HepG2 (cell line): ENCODE measurements around the gene PRKCD. TPM values are rescaled to one million over a fixed set of nuclear protein-coding genes. Genes with fewer than 3 reads are reported as not detected.

Experiments
- EP300 ChIP-seq, 3 experiments: sonication (generic) in 1 of 3; formaldehyde crosslinking in 1 of 3; IDR thresholded peaks; 2 replicates each; pipeline versions ENCODE4 v1.5.1 to v1.6.1; 2011 to 2020; ENCODE audit warnings: low read depth in 2 of 3, low read length in 2 of 3, borderline replicate concordance in 1 of 3, improper control_type of control experiment in 1 of 3, mild to moderate bottlenecking in 1 of 3, missing genetic modification reagents in 1 of 3, moderate library complexity in 1 of 3
- ERF ChIP-seq: IDR thresholded peaks from 2 replicates; pipeline ENCODE4 v1.6.1; 2018; ENCODE audit warnings: missing biosample characterization, missing genetic modification reagents
- FOXP1 ChIP-seq, 2 experiments: fragments of 450-650 bp in 1 of 2; IDR thresholded peaks; 2 replicates each; pipeline ENCODE4 v1.6.1; 2017 to 2018; ENCODE audit warnings: antibody characterized with exemption in 1 of 2
- FOXP4 ChIP-seq: sonication (generic); formaldehyde crosslinking; IDR thresholded peaks from 2 replicates; pipeline ENCODE4 v1.4.0; 2020; ENCODE audit warnings: missing genetic modification reagents
- HMG20A ChIP-seq: IDR thresholded peaks from 2 replicates; pipeline ENCODE4 v1.6.1; 2016; ENCODE audit warnings: borderline replicate concordance
- HOXA5 ChIP-seq: sonication (generic); formaldehyde crosslinking; IDR thresholded peaks from 2 replicates; pipeline ENCODE4 v1.4.0; 2020; ENCODE audit warnings: missing genetic modification reagents
- MTA3 ChIP-seq: sonication (generic); formaldehyde crosslinking; IDR thresholded peaks from 2 replicates; pipeline ENCODE4 v1.4.0; 2020; ENCODE audit warnings: missing genetic modification reagents
- NFKB2 ChIP-seq: sonication (generic); formaldehyde crosslinking; IDR thresholded peaks from 2 replicates; pipeline ENCODE4 v1.4.0; 2020; ENCODE audit warnings: missing genetic modification reagents, borderline replicate concordance
- NPAS2 ChIP-seq: sonication (generic); formaldehyde crosslinking; IDR thresholded peaks from 2 replicates; pipeline ENCODE4 v1.8.0; 2022; ENCODE audit warnings: mild to moderate bottlenecking, missing genetic modification reagents, borderline replicate concordance
- NR1H2 ChIP-seq: sonication (generic); formaldehyde crosslinking; IDR thresholded peaks from 2 replicates; pipeline ENCODE4 v1.8.1; 2022; ENCODE audit warnings: low read depth, missing genetic modification reagents, borderline replicate concordance
- PCBP2 ChIP-seq: fragments of 200-400 bp; formaldehyde crosslinking; optimal IDR thresholded peaks from 2 replicates; pipeline ENCODE3; 2018; ENCODE audit warnings: low read length, low read depth; ENCODE audit not compliant: poor library complexity, severe bottlenecking
- PHF21A ChIP-seq: sonication (generic); formaldehyde crosslinking; IDR thresholded peaks from 2 replicates; pipeline ENCODE4 v1.5.0; 2020; ENCODE audit warnings: mild to moderate bottlenecking, missing genetic modification reagents
- PHF5A ChIP-seq: IDR thresholded peaks from one replicate; pipeline ENCODE4 v1.6.1; 2018; ENCODE audit warnings: low read depth, missing genetic modification reagents; ENCODE audit not compliant: unreplicated experiment
- PTBP1 ChIP-seq: fragments of 200-400 bp; formaldehyde crosslinking; IDR thresholded peaks from 2 replicates; pipeline ENCODE4 v1.6.1; 2018; ENCODE audit warnings: low read length, low read depth; ENCODE audit not compliant: poor library complexity, severe bottlenecking
- RARA ChIP-seq: IDR thresholded peaks from 2 replicates; pipeline ENCODE4 v1.6.1; 2016; ENCODE audit warnings: missing genetic modification reagents, missing compliant biosample characterization
- TBX2 ChIP-seq: sonication (generic); formaldehyde crosslinking; IDR thresholded peaks from 2 replicates; pipeline ENCODE4 v1.5.0; 2020; ENCODE audit warnings: missing genetic modification reagents, mild to moderate bottlenecking, borderline replicate concordance
- TGIF2 ChIP-seq: IDR thresholded peaks from 2 replicates; pipeline ENCODE4 v1.6.1; 2016; ENCODE audit warnings: control low read depth, missing compliant biosample characterization
- ZGPAT ChIP-seq: IDR thresholded peaks from 2 replicates; pipeline ENCODE4 v1.6.1; 2016; ENCODE audit warnings: mild to moderate bottlenecking
- ZNF281 ChIP-seq: sonication (generic); formaldehyde crosslinking; IDR thresholded peaks from 2 replicates; pipeline ENCODE4 v1.4.0; 2020; ENCODE audit warnings: missing genetic modification reagents, borderline replicate concordance
- ZNF362 ChIP-seq: sonication (generic); formaldehyde crosslinking; IDR thresholded peaks from 2 replicates; pipeline ENCODE4 v1.4.0; 2020; ENCODE audit warnings: missing genetic modification reagents, mild to moderate bottlenecking, borderline replicate concordance
- ZNF367 ChIP-seq: sonication (generic); formaldehyde crosslinking; IDR thresholded peaks from 2 replicates; pipeline ENCODE4 v1.4.0; 2020; ENCODE audit warnings: missing genetic modification reagents, borderline replicate concordance
- ZNF841 ChIP-seq: sonication (generic); formaldehyde crosslinking; IDR thresholded peaks from 2 replicates; pipeline ENCODE4 v1.8.1; 2023; ENCODE audit warnings: missing genetic modification reagents, borderline replicate concordance
- polyA plus RNA-seq, 8 experiments: library from polyadenylated mRNA; depleted of rRNA in 3 of 8; stranded (reverse) in 7 of 8; unstranded in 1 of 8; fragments of >200 nt; fragmentation: Illumina TruSeq in 4 of 8; extraction: Trizol in 4 of 8; gene quantifications; 2 replicates each; pipeline versions ENCODE4 v1.2.1 to v1.2.3, GENCODE V29; 2011 to 2016; ENCODE audit warnings: low read depth in 4 of 8, missing spikeins in 1 of 8, mixed read lengths in 1 of 8; ENCODE audit not compliant: insufficient read depth in 1 of 8
- total RNA-seq, 5 experiments: library from RNA; depleted of rRNA; stranded (reverse); fragments of >200 nt; fragmentation: Illumina TruSeq; extraction: Trizol; gene quantifications; 2 replicates each; pipeline ENCODE4 v1.2.3, GENCODE V29; 2016; ENCODE audit warnings: low read depth in 1 of 5

PRKCD gene
- total and polyA plus RNA-seq, 2 of the 13 experiments (the other 11 are each of a cell fraction or from before 2014, with no cell fraction given): 1.6 to 40.7 TPM

DNA sequence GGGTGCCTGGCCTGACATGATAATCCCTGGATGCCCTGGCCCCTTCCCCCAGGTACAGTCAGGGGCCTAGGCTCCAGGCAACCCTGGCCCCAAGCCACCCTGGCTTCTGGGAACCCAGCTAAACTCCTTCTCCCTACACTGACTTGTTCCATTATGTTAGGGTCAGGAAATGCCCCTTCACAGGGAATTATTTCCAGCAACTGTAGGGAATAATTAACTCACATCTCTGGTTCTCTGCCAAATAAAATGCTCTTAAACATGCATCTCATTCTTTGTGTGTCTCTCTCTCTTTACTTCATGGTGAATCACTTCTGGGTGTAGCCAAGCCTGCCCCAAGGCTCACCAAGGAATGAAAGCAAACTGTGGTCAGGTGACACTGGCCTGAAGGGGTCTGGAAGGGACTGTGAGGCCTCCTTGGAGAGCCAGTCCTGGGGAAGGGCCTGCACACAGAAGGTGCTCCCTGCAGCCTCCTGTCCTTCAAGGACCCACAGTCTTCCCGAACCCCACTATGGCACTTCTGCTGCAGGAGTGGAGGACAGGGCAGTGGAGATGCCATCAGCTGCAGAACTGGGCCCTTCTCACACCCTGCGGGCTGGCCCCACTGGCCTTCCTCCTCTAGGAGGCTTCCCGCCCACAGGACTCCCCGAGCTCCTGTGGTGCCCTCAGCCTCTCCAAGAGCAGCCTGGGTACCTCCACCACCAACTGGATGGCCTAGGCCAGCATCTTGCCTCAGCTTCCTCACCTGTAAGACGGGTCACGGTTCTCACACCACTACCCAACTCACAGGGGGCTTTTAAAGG lies 77.2 kb downstream of the PRKCD start (continued):
- TF ChIP-seq RARA (0 out of 2 replicates have a peak, but pooled peaks have one; percentile 36), PTBP1 (no peak), ZNF841 (CRISPR knock-in tag) (no peak), ZNF367 (no peak), TGIF2 (CRISPR knock-in tag) (no peak), NFKB2 (CRISPR knock-in tag) (no peak), PCBP2 (no peak), PHF21A (CRISPR knock-in tag) (no peak), FOXP1 (IDR thresholded peaks at IDR 0.05) (no peak), FOXP1 (CRISPR knock-in tag; IDR thresholded peaks at IDR 0.05) (no peak), ZGPAT (no peak), PHF5A (no peak), FOXP4 (no peak), HMG20A (CRISPR knock-in tag) (peak; percentile 46; the same call in 1 of the 2 replicates), NR1H2 (CRISPR knock-in tag) (no peak), ERF (CRISPR knock-in tag) (no peak), EP300 (IDR thresholded peaks at IDR 0.05; ENCODE audit: low read depth in 2 of 2, low read length in 2 of 2) (peak in 1 of 2 experiments; percentile 6; a peak in 1 of 4 replicates), EP300 (CRISPR knock-in tag; IDR thresholded peaks at IDR 0.05; ENCODE audit: borderline replicate concordance) (no peak), NPAS2 (CRISPR knock-in tag) (no peak), TBX2 (CRISPR knock-in tag) (no peak), ZNF362 (CRISPR knock-in tag) (no peak), MTA3 (CRISPR knock-in tag) (no peak), HOXA5 (CRISPR knock-in tag) (no peak), ZNF281 (CRISPR knock-in tag) (no peak)
